Epithelial cell of proximal tubule (primary cell): ENCODE results near the gene RNF167. TPM values are rescaled to one million over a fixed set of nuclear protein-coding genes. Genes with fewer than 3 reads are reported as not detected.

Source experiments
- DNase-seq: peaks from one replicate; pipeline ENCODE4 v3.0.0-alpha.2; 2011; ENCODE audit warnings: low read depth
- H3K4me3 ChIP-seq: 2 replicates; pipeline ENCODE4 v1.5.1; 2011; ENCODE audit warnings: low read depth, mild to moderate bottlenecking, low read length
- CTCF ChIP-seq: conservative IDR thresholded peaks from 2 replicates; pipeline ENCODE4 v1.5.1; 2012; ENCODE audit warnings: low read depth, mild to moderate bottlenecking, low read length
- total RNA-seq: library from RNA; depleted of rRNA; stranded (reverse); fragments of >200 nt; gene quantifications from 2 replicates; pipeline ENCODE4 v1.2.3, GENCODE V29; 2015

RNF167 gene
- total RNA-seq, 1 donor from 2014 or later, result 55.1 TPM

- no peak for DNase-seq
- peak overlapping the region; percentile 82 for H3K4me3 ChIP-seq
- no peak for TF ChIP-seq CTCF
Measured at GRCh38 chr17:4969551-4970173, 29.6 kb downstream of the RNF167 start.

GRCh38 chr17:4970273-4970672 is 30.2 kb downstream of the RNF167 start:
- H3K4me3 ChIP-seq, result no peak overlapping the region
- TF ChIP-seq CTCF, result no peak
- DNase-seq, result no peak

GRCh38 chr17:4971826-4972225 is 31.8 kb downstream of the RNF167 start:
- no peak overlapping the region for H3K4me3 ChIP-seq
- no peak for DNase-seq
- TF ChIP-seq CTCF, result no peak

- no peak for TF ChIP-seq CTCF
- H3K4me3 ChIP-seq, result no peak overlapping the region
- no peak for DNase-seq
Measured at GRCh38 chr17:4972322-4972721, 32.3 kb downstream of the RNF167 start.

GRCh38 chr17:4972752-4973151 is 32.7 kb downstream of the RNF167 start:
- DNase-seq, result no peak
- no peak for TF ChIP-seq CTCF
- no peak overlapping the region for H3K4me3 ChIP-seq

- H3K4me3 ChIP-seq, result no peak overlapping the region
- no peak for DNase-seq
- TF ChIP-seq CTCF, result no peak
Measured at GRCh38 chr17:4973256-4974114, 33.4 kb downstream of the RNF167 start.
